GM21367 (cell line): Measurements from ENCODE around the gene MED12.
A peak's percentile ranks its signal among the peaks of the same experiment; 100 is the strongest.

Experiments
- ATAC-seq: cut with Tn5 transposase; IDR thresholded peaks from one replicate; pipeline ENCODE4 v1.9.1; 2021; ENCODE audit not compliant: unreplicated experiment

The MED12 gene

DNA sequence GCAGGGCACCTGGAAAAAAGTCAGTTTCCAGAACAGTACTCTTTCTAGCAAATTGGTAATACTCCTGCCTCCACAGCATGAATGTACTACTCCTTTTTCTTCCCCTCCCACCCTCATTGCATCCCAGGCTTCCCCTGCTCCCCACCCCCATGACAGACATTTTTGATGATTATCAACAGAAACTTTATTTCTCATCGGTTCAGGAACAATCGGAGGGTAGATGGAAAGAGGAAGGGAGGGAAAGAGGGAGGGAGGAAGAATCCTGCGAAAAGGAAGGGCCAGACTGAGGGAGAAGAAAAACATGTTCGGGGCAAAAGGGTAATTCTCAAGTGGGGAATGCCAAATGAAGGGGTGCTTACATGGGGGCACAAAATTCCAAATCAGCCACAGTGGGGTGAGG lies 11.2 kb upstream of the MED12 start:
- ATAC-seq = no peak

DNA sequence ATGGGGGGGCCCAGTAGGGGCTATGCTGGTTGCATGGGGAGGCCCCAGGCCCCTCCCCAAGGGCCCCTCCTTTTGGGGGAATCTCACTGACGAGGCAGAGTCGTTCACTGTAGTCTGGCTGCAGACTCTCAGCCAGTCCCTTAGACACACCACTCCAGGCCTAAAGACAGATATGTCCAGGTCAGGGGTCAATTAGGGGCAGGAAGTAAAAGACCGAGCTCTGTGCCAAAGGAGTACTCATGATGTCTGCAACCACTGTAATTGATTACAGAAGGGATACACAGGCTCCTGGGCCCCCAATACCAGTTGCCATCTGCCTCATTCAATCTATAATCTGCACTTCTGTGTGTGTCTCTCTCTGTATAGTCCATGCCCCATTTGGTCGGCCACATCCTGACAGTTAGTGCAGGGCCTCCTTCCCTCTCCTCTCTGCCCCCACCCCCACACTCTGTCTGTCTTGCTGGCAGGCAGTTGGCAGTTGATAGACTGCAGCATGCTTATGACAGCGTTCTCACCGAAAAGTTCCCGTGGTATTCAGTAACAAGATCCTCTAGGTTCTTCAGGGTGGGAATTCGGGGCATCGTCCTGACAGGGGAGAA lies 10.5 kb upstream of the MED12 start:
- no peak for ATAC-seq

DNA sequence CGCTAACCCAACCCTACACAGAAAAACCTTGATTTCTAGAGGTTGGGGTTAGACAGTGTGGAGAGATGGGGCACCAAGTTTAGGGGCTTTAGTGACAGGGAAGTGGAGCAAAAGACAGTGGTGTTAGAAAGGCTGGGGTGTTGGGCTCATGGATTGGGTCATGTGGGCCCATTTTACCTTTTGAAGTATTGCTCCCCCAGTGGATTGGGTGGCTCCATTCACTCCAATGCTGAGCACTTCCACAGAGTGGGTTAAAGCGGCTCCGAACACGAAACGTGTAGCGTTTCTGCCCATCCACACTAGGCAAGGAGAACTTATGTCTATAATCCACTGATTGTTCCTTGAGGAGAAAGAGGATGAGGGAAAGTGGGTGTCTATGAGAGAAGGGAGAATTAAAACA lies 9.3 kb upstream of the MED12 start:
- ATAC-seq = no peak

DNA sequence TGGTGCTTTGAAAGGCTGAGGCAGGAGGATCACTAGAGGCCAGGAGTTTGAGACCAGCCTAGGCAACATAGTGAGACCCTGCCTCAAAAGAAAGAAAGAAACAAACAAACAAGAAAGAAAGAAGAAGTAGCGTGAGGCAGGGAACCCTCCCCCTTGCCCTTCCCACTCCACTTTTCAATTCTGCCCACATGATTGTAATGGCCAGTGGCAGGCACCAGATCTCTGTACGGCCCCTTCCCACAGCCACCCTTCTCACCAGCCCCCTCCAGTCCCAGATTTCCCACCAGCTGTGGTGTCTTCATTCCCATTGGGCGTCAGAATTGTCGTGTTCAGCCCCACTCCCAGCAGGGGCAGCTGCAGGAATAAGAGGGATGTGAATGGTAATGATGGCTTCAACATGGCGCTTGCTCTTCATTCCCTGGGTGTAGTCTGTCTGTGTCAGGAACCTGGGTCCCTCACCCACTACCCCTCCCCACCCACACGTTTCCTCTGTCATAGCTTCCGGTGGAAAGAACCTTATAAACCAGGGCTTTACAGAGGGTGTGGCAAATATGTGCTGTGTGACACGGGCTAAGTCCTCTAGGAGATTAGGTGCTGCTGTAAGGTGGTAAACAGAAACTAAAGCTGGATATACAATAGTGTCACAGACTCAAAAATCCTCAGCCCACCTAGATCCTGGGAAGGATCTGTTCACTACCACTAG lies 7.1 kb upstream of the MED12 start, which contains the start of gene IL2RG:
Gene IL2RG (minus strand): TSS at position 437 of the 703 bp plus-strand sequence. CDS start 38 bp downstream, at position 399.
- ATAC-seq = peak; percentile 87

DNA sequence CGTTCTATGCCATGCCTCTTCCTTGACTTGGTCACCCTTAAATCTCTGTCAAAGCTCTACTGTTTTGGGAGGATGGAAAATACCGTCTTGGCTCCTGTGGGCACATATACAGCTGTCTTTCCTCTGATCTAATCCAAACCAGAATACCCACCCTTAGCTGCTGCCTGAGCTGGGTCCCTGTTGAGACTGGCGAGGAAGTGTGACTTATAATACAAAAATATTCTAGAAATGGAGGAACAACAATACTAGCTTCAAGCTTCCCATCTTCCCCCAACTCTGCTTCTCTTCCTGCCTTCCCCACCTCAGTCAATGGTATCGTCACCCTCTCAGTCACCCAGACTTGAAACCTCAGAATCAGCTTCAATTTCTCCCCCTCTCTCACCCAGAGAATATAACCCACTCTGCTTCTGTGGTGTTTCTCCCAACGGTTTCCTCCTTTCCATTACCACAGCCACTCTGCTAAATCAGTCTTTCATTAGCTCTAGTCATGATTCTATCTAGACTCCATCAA lies 6.4 kb upstream of the MED12 start:
- peak; percentile 12 for ATAC-seq

DNA sequence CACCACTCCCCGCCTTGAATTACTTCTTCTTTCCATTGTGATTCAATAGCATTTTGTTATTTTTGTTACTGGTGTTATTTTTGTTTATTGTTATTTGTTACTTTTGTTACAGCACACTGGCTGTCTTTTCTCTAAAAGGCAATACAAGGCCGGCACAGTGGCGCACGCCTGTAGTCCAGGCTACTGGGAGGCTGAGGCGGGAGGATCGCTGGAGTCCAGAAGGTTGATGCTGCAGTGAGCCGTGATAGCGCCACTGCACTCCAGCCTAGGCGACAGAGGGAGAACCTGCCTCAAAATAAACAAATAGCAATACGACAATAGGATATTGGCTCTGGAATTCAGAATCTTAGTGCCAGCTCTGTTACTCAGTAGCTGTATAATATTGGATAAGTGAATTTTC lies 1.0 kb upstream of the MED12 start:
- ATAC-seq = no peak

DNA sequence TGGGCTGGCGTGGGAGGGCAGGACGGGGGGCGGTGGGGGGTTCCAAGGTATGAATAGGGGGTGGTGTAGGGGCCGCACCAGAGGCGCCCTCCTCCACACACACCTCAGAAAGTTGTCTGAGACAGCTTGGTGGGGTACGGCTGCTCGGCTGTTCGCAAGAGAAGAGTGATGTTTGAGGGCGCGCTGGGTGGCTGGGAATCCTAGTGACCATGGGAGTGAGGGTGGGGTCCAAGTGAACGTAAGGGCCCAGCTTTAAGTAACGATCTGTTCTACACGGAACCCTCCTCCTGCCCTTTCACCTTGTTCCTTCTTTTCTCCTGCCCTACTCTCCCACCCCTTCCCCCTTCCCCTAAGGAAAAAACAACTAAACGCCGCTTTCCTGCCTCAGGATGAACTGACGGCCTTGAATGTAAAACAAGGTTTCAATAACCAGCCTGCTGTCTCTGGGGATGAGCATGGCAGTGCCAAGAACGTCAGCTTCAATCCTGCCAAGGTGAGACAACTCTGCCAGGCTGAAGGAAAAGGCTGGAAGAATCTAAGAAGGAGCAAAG lies 664 bp downstream of the MED12 start:
- ATAC-seq = no peak

GRCh38 chrX:71128166-71128833 lies 9.9 kb downstream of the MED12 start:
- no peak for ATAC-seq

GRCh38 chrX:71128915-71129765 lies 10.7 kb downstream of the MED12 start:
- ATAC-seq = no peak

DNA sequence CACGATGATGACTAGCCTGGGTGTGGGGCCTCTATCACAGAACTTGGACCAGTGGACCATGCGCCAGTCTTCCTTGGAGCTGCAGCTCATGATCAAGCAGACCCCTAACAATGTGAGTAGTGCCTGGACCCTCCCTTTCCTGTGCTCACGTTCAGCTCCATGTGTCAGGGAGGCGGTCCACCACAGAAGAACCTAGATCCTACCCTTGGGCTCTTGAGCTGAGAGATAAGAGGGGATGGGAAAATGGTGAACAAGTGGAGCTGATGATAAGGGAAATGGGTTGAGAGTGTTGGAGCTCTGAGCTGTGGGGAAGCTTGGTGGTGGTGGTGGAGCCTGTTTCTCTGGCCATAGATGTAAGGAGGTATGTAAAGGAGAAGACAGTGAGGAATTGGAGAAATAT lies 13.1 kb downstream of the MED12 start:
- ATAC-seq = no peak

DNA sequence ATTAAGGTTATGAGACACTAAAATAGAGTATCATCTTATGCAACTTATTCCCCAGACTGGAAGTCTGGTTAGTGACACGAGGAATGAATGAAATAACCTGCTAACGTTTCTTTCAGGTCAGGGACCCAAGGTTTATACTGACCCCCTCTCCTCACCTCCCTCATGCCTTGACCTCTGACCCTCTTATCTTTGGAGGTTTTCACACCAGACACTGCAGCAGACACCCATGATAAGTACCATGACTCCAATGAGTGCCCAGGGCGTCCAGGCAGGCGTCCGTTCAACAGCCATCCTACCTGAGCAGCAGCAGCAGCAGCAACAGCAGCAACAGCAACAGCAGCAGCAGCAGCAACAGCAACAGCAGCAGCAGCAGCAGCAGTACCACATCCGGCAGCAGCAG lies 22.0 kb downstream of the MED12 start:
- no peak for ATAC-seq

DNA sequence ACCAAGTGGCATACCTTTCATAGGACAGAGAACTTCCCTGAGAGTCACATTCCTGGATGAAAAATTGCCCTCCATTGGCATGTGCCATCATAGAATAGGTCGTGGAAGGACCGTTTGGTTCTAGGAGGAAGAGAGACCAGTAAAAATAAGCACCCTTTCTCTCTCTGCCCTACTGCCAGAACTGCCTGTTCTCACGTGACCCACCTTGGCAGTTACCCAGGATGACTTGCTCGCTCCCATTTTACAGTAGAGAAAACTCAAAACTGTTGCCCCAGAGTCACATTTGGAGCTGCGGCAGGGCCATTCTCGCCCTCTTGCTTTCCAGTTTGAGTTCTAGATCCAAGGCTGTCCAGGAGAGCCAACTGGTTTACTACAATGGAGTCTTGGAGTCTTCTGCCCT lies 25.1 kb downstream of the MED12 start:
- no peak for ATAC-seq

- ATAC-seq = no peak
These were observed 26.3 kb downstream of the MED12 start, which contains the start of gene NLGN3 for GRCh38 chrX:71144651-71145050. TSS of gene NLGN3 (plus strand) at chrX:71144841. CDS start at chrX:71147750, 2,909 bp downstream.

DNA sequence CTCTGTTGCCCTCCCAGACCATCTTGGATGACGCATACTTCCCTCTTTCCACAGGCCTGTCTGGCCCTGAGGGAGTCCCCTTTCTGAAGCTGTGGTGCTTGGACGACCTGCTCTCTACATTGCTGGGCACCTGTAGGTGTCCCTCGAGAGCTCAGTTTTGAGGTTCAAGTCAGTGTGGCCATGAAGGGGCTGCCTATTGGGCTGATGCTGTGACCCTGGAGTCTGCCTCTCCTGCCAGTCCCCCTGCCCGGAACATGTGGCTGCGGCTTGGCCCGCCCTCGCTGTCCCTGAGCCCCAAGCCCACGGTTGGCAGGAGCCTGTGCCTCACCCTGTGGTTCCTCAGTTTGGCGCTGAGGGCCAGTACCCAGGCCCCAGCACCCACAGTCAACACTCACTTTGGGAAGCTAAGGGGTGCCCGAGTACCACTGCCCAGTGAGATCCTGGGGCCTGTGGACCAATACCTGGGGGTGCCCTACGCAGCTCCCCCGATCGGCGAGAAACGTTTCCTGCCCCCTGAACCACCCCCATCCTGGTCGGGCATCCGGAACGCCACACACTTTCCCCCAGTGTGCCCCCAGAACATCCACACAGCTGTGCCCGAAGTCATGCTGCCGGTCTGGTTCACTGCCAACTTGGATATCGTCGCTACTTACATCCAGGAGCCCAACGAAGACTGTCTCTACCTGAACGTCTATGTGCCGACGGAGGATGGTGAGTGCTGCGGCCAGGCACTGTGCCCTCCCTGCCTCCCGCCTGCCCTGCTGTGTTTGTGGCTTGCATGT lies 29.3 kb downstream of the MED12 start:
- no peak for ATAC-seq

GRCh38 chrX:71148278-71148663 lies 29.9 kb downstream of the MED12 start:
- no peak for ATAC-seq

GRCh38 chrX:71151366-71151765 lies 33.0 kb downstream of the MED12 start:
- ATAC-seq = no peak

DNA sequence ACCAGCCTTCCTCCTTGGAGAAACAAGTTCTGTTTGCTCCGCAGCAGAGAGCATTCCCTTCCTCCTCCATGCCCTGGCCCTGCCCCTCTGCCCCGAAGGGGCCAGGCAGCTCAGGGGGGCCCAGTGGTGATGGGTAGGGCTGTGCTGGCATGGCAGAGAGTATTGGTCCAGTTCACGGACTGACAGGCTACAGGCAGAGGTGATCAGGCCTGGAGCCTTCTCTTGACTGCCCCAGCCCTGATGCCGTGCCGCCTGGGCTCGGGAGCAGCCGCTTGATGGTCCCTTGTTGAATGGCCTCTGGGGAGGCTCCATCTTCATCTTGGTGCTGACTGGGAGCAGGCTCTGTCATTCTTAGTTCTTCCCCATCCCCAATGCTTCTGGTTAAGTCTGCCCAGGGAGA lies 35.8 kb downstream of the MED12 start:
- ATAC-seq = no peak

- no peak for ATAC-seq
These were observed 36.2 kb downstream of the MED12 start for GRCh38 chrX:71154641-71155040.

DNA sequence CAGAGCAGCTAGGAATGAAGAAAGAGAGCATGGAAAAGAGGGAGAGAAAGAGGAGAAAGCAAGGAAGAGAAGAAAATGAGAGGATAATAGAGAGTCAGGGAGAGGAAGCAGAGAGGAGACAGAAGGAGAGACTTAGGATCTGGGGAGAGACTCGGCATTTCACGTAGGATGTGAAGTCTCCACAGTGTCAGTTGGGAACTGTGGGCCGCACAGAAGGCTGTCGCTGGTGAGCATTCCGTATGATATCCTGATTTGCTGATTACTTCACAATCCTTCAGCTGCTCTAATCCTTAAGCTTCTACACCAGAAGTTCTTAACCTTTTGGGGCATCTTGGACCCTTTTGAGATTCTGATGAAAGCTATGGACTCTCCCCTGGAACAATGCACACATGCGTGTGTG lies 40.2 kb downstream of the MED12 start:
- no peak for ATAC-seq

- no peak for ATAC-seq
These were observed 40.9 kb downstream of the MED12 start for GRCh38 chrX:71159335-71159734.
